GM10266 (cell line): Measurements from ENCODE around the gene IL6R.
A peak's percentile ranks its signal among the peaks of the same experiment; 100 is the strongest.

Source experiments
- DNase-seq: peaks from one replicate; pipeline ENCODE4 v3.0.0; 2012; ENCODE audit errors: extremely low spot score
- TF ChIP-seq, protein P1 (sequence below): IDR thresholded peaks from 2 replicates; pipeline ENCODE4 v1.5.1; 2012; ENCODE audit warnings: mild to moderate bottlenecking, low read depth; ENCODE audit not compliant: control insufficient read depth, insufficient read depth; ENCODE audit errors: missing control alignments

Gene IL6R

DNA sequence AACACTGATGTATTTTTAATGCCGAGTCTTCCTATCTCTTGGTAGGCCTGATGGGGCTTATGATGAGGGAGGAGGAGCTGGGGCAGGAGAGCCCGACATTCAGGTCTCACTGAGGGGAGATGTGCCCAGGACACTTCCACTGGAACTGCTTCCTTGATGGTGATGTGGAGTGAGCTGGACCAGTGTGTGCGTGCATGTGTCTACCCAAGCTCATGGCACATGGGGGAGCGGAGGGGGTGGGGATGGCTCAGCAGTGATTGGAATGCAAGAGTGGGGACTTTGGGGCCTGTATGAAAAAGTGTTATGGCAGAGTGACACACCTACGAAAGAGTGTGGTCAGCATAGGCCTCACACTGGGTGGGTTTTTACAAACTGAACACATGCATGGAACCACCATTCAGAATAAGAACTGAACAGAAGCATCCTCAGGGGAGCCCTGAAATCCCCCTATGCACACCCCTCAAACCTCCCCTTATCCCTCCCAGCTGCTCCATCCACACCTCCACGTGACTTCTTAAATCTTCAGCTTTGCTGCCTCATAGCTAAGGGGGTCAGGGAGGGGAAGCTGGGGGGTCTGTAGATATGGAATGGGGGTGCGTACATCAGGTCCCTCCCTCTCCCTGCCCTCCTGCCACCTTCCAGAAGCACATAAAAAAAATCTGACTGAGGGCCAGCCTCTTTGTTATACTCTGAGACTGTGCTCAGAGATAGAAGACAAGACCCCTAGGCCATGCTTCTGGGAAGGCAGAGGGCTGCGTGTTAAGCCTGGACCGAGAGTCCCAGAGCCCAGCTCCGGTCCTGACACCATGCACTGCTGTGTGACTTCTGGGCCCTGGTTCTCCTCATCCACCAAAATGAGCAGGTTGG lies 11.6 kb downstream of the IL6R start:
- TF ChIP-seq, protein P1, sequence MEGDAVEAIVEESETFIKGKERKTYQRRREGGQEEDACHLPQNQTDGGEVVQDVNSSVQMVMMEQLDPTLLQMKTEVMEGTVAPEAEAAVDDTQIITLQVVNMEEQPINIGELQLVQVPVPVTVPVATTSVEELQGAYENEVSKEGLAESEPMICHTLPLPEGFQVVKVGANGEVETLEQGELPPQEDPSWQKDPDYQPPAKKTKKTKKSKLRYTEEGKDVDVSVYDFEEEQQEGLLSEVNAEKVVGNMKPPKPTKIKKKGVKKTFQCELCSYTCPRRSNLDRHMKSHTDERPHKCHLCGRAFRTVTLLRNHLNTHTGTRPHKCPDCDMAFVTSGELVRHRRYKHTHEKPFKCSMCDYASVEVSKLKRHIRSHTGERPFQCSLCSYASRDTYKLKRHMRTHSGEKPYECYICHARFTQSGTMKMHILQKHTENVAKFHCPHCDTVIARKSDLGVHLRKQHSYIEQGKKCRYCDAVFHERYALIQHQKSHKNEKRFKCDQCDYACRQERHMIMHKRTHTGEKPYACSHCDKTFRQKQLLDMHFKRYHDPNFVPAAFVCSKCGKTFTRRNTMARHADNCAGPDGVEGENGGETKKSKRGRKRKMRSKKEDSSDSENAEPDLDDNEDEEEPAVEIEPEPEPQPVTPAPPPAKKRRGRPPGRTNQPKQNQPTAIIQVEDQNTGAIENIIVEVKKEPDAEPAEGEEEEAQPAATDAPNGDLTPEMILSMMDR = no peak
- DNase-seq = no peak

DNA sequence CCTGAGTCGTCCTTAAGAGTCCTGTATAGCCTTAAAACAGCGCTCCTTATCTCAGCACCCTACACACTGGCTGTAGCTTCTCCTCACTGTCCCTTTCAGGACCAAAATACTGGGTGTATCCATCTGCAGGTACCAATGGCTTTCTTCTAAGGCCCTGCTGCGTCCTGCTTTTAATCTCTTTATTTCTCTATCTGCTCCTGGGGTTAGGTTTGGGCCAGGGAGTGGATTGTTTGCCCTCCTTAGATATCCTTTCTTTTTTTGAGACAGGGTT lies 12.1 kb downstream of the IL6R start:
- no peak for DNase-seq

DNA sequence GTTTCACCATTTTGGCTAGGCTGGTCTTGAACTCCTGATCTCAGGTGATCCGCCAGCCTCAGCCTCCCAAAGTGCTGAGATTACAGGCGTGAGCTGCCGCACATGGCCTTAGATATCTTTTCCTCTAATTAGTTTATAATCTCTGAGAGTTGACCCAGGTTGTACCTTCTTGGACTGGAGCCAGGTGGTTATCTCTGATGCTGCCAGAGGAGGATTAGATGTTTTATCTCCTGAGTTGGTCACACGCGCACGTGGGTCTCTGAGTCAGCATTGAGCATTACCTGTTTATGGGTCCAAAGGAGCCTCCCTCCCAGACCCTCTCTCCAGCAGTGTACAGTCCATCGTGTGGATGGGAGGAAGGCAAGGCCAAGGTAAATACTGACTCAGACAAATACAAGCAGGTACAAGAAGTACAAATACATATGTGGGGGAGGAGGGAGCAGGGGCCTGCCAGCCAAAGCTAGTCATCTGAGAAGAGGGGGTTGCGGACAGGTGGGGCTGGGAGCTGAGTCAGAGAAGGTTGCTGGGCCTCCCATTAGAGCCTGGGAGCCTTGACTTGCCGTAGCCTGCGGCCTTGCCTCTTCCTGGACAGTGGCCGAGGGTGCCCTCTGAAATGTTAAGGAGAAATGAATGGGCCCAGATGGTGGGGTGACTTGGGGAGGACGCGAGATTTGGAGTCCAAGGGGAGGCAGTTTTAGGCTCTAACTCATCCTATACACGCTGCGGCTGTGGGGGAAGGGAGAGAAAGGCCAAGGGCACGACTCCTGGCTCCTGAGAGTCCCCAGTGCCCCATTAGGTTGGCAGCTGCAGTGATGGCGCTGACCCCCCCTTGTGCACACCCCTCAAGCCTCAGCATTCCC lies 13.1 kb downstream of the IL6R start:
- TF ChIP-seq, protein P1 = no peak
- no peak for DNase-seq

More for the DNA sequence above, 12.1 kb downstream of the IL6R start:
- TF ChIP-seq, protein P1 = no peak

DNA sequence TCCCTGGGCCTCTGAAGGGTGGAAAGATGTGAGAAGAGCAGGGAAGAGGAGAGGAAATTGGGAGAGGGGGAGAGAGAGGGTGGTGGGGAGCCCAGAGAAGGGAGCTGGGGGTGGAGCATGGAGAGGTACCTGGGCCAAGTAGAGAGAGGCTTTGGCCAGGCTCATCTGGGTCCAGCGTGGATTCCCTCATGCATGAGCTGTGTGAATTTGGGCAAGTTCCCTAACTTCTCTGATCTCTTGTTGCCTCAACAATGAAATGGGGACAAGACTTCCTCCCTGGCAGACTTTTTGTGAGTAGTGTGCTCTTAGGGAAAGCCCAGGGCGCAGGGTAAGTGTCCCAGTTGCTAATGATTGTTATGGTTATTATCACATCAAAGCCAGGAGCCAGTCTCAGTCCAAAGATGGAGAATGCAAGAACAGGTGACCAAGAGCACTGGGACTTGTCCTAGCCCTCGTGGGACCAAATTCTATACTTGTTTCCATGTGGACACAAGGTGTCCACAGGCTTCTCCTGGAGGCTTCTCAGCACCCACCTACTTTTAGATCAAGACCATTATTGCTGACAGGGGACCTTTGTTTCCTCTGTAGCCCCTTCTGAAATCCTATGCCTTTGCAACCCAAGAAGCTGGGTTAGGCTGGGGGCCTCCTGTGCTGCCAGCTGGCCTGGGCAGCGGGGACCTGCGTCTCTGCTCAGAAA lies 13.9 kb downstream of the IL6R start:
- TF ChIP-seq, protein P1 = no peak
- DNase-seq = no peak

DNA sequence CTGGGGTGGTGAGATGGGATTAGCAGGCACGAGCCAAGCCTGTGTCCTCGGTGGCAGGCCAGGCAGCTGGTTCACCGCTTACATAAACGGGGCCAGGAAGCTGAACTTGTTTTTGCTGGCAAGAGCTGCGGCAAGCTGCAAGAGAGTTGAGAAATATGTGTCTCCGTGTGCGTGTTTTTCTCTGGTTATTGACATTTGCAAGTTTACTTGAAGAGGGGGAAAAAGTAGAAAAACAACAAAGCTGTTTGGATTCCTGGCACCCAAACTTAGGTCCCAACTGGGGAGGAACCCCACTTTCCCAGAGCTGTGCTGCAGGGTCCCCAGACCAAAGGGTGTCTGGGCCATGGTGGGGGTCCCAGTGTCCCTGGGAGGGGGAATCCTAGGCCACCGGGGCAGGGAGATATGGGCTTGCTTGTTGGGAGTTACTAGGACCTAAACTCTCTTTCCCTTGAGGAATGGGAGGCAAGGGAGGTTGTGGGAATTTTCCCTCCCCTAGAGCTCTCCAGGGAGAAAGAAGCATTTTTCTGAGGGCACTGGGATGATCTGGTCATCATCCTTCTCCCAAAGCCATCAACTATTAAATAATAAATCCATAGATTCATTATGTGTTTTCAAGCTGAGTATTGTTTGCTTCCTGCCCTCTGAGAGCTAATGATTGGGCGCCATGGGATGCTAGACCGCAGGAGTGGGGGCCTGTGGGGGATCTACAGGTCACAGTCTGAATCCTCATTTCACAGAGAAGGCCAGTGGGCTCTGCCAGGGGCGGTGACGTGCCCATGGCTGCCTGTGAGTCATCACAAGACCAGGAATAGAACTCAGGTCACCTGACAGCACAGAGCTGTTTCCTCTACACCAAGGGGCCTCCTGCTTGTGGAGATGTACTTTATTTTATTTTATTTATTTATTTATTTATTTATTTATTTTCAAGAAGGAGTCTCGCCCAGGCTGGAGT lies 14.8 kb downstream of the IL6R start:
- TF ChIP-seq, protein P1 = no peak
- peak; percentile 53 for DNase-seq
